ENCODE data around the gene STIM1. TPM values are rescaled to one million over a fixed set of nuclear protein-coding genes. Genes with fewer than 3 reads are reported as not detected.

The STIM1 gene
- total and polyA plus RNA-seq, 10 of the 15 experiments (the other 5 are each of a cell fraction or from before 2014, with no cell fraction given), result 8.6 to 57.7 (median 29.3) TPM

GRCh38 chr11:3856856-3857553, 1.5 kb downstream of the STIM1 start:
- Histone ChIP-seq H3K27ac (ENCODE audit: control insufficient read depth, insufficient read depth) (peak overlapping the region; percentile 79), H2AFZ (ENCODE audit: control insufficient read depth, low read depth, low read length) (no peak overlapping the region)

GRCh38 chr11:3857628-3858027, 2.2 kb downstream of the STIM1 start:
- H2AFZ ChIP-seq (ENCODE audit: control insufficient read depth, low read depth, low read length), result no peak overlapping the region
- H3K27me3 ChIP-seq (replicated peaks in 1 of 2; ENCODE audit: control insufficient read depth in 2 of 2, insufficient read depth in 2 of 2, low read length in 1 of 2), result no peaks in the 10 kb centered on the region
- H3K4me3 ChIP-seq, result peak overlapping the region; percentile 94
- H3K4me2 ChIP-seq (ENCODE audit: control insufficient read depth, insufficient read depth), result peak overlapping the region; percentile 98
- ChIA-PET CTCF (interaction anchor here (0.8 to 39.6 kb wide), 11 partner anchors 7 to 212 kb away, joined by 3 to 1047 read pairs (median 8); partner anchors contain the start of genes RHOG and STIM1), RAD21 (ENCODE audit: unreplicated experiment) (interaction anchor here (0.7 to 16.5 kb wide), 12 partner anchors 8 to 208 kb away, joined by 3 to 605 read pairs (median 36); partner anchors contain the start of genes PGAP2 and RHOG), POLR2A (interaction anchor here (0.5 to 13.2 kb wide), 10 partner anchors 17 to 203 kb away, joined by 3 to 405 read pairs (median 4); partner anchors contain the start of gene RHOG), SMC1A (ENCODE audit: uncharacterized antibody, unreplicated experiment) (interaction anchor here (0.6 to 21.1 kb wide), 13 partner anchors 8 to 215 kb away, joined by 3 to 805 read pairs (median 7); no protein-coding TSS in a partner anchor)
- in situ Hi-C loops (cut with MboI), result loop anchor here (25.0 kb wide), 2 partner anchors 1480 to 1830 kb away; partner anchors contain the start of genes OR51B5, TRIM22 and TRIM5
- no TSS peak for BruUV-seq (replicated peaks)
- H3K27ac ChIP-seq (ENCODE audit: control insufficient read depth, insufficient read depth), result peak overlapping the region; percentile 79
- peaks cover 46% of the 10 kb centered on the region for H3K4me1 ChIP-seq (ENCODE audit: control insufficient read depth, insufficient read depth, low read length)
- DNase-seq (ENCODE audit: low read depth, low spot score) (no peak), ATAC-seq (no peak), FAIRE-seq (no peak)
- H3K9ac ChIP-seq (ENCODE audit: control insufficient read depth, insufficient read depth, low read length), result peak overlapping the region; percentile 56
- intact Hi-C loops (cut with micrococcal nuclease; ENCODE audit: unreplicated experiment), result no loop called here
- no peaks in the 10 kb centered on the region for H3K36me3 ChIP-seq (ENCODE audit: control insufficient read depth in 2 of 2, insufficient read depth in 2 of 2, low read length in 1 of 2)
- 0 out of 2 replicates have a peak, but pooled peaks have one; percentile 17 for TF ChIP-seq EED (IDR thresholded peaks at IDR 0.05; ENCODE audit: low read depth)
- peak; percentile 63; the same call in 1 of the 2 replicates for TF ChIP-seq NR2F1 (conservative IDR thresholded peaks at IDR 0.05)
- TF ChIP-seq, protein P1, sequence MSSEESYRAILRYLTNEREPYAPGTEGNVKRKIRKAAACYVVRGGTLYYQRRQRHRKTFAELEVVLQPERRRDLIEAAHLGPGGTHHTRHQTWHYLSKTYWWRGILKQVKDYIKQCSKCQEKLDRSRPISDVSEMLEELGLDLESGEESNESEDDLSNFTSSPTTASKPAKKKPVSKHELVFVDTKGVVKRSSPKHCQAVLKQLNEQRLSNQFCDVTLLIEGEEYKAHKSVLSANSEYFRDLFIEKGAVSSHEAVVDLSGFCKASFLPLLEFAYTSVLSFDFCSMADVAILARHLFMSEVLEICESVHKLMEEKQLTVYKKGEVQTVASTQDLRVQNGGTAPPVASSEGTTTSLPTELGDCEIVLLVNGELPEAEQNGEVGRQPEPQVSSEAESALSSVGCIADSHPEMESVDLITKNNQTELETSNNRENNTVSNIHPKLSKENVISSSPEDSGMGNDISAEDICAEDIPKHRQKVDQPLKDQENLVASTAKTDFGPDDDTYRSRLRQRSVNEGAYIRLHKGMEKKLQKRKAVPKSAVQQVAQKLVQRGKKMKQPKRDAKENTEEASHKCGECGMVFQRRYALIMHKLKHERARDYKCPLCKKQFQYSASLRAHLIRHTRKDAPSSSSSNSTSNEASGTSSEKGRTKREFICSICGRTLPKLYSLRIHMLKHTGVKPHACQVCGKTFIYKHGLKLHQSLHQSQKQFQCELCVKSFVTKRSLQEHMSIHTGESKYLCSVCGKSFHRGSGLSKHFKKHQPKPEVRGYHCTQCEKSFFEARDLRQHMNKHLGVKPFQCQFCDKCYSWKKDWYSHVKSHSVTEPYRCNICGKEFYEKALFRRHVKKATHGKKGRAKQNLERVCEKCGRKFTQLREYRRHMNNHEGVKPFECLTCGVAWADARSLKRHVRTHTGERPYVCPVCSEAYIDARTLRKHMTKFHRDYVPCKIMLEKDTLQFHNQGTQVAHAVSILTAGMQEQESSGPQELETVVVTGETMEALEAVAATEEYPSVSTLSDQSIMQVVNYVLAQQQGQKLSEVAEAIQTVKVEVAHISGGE (CRISPR knock-in tag; IDR thresholded peaks at IDR 0.05), result no peak
- H3K9me3 ChIP-seq (replicated peaks; ENCODE audit: control insufficient read depth, insufficient read depth, low read length), result no peaks in the 10 kb centered on the region
- H4K20me1 ChIP-seq (ENCODE audit: control insufficient read depth, insufficient read depth), result no peaks in the 10 kb centered on the region
- H3K79me2 ChIP-seq (ENCODE audit: control insufficient read depth, insufficient read depth, low read length), result peaks cover 71% of the 10 kb centered on the region

More at GRCh38 chr11:3856856-3857553, 1.5 kb downstream of the STIM1 start:
- H3K79me2 ChIP-seq (ENCODE audit: control insufficient read depth, insufficient read depth, low read length), result peaks cover 64% of the 10 kb centered on the region
- POLR2A ChIA-PET, result interaction anchor here (1.1 to 13.2 kb wide), 7 partner anchors 16 to 201 kb away, joined by 3 to 405 read pairs (median 22); partner anchors contain the start of gene RHOG
- SMC1A ChIA-PET (ENCODE audit: uncharacterized antibody, unreplicated experiment), result interaction anchor here (0.6 to 21.1 kb wide), 14 partner anchors 18 to 216 kb away, joined by 3 to 805 read pairs (median 40); partner anchors contain the start of gene RHOG
- peak overlapping the region; percentile 56 for H3K9ac ChIP-seq (ENCODE audit: control insufficient read depth, insufficient read depth, low read length)
- WGBS (ENCODE audit: insufficient coverage, insufficient replicate concordance, low lambda C conversion rate, missing lambda C conversion rate), result 10% methylated on average over 5 of the region's 5 CpGs
- RAD21 ChIA-PET (ENCODE audit: unreplicated experiment), result interaction anchor here (1.4 to 16.5 kb wide), 13 partner anchors 8 to 209 kb away, joined by 5 to 605 read pairs (median 41); partner anchors contain the start of gene RHOG
- H3K4me3 ChIP-seq, result peak overlapping the region; percentile 94
- no peaks in the 10 kb centered on the region for H4K20me1 ChIP-seq (ENCODE audit: control insufficient read depth, insufficient read depth)
- no peak for TF ChIP-seq MYC (IDR thresholded peaks at IDR 0.05; ENCODE audit: insufficient read depth, insufficient read length, insufficient replicate concordance, low read length, severe bottlenecking)
- TF ChIP-seq WRNIP1 (IDR thresholded peaks at IDR 0.05; ENCODE audit: borderline replicate concordance, low read depth, low read length), result peak; percentile 25; the same call in 1 of the 2 replicates
- H3K27me3 ChIP-seq (replicated peaks in 1 of 2; ENCODE audit: control insufficient read depth in 2 of 2, insufficient read depth in 2 of 2, low read length in 1 of 2), result no peaks in the 10 kb centered on the region
- DNase-seq (ENCODE audit: low read depth, low spot score) (no peak), FAIRE-seq (no peak), ATAC-seq (no peak)
- H3K4me2 ChIP-seq (ENCODE audit: control insufficient read depth, insufficient read depth), result peak overlapping the region; percentile 98
- no peaks in the 10 kb centered on the region for H3K36me3 ChIP-seq (ENCODE audit: control insufficient read depth in 2 of 2, insufficient read depth in 2 of 2, low read length in 1 of 2)
- CTCF ChIA-PET, result interaction anchor here (0.8 to 39.6 kb wide), 13 partner anchors 8 to 212 kb away, joined by 3 to 1047 read pairs (median 14); partner anchors contain the start of genes RHOG and STIM1
- intact Hi-C loops (cut with micrococcal nuclease; ENCODE audit: unreplicated experiment) (no loop called here), in situ Hi-C loops (cut with MboI) (loop anchor here (25.0 kb wide), 2 partner anchors 1480 to 1830 kb away; partner anchors contain the start of genes OR51B5, TRIM22 and TRIM5)
- no peaks in the 10 kb centered on the region for H3K9me3 ChIP-seq (replicated peaks; ENCODE audit: control insufficient read depth, insufficient read depth, low read length)
- BruUV-seq (replicated peaks), result no TSS peak
- peaks cover 43% of the 10 kb centered on the region for H3K4me1 ChIP-seq (ENCODE audit: control insufficient read depth, insufficient read depth, low read length)

All from GM12878 (cell line).